Ovary (tissue), 3 donors: ENCODE results near the gene MPRIP.

Experiments
- EP300 ChIP-seq: sonication (generic); formaldehyde crosslinking; IDR thresholded peaks from one replicate; pipeline ENCODE4 v1.6.1; 2017; ENCODE audit warnings: antibody characterized with exemption
- POLR2A ChIP-seq: fragments of 450-650 bp; IDR thresholded peaks from one replicate; pipeline ENCODE4 v1.6.1; 2017; ENCODE audit warnings: antibody characterized with exemption, mild to moderate bottlenecking, moderate library complexity
- TF ChIP-seq, protein P1 (sequence below), 3 donors: fragments of 450-650 bp in 2 of 3; fragments of 200-600 bp in 1 of 3; IDR thresholded peaks; one replicate each; pipeline versions ENCODE4 v1.5.1 to v1.8.0; 2016 to 2022; ENCODE audit warnings: antibody characterized with exemption in 3 of 3, mild to moderate bottlenecking in 1 of 3
- donor health status: DM: no; HTN: no; CAD: no.

DNA sequence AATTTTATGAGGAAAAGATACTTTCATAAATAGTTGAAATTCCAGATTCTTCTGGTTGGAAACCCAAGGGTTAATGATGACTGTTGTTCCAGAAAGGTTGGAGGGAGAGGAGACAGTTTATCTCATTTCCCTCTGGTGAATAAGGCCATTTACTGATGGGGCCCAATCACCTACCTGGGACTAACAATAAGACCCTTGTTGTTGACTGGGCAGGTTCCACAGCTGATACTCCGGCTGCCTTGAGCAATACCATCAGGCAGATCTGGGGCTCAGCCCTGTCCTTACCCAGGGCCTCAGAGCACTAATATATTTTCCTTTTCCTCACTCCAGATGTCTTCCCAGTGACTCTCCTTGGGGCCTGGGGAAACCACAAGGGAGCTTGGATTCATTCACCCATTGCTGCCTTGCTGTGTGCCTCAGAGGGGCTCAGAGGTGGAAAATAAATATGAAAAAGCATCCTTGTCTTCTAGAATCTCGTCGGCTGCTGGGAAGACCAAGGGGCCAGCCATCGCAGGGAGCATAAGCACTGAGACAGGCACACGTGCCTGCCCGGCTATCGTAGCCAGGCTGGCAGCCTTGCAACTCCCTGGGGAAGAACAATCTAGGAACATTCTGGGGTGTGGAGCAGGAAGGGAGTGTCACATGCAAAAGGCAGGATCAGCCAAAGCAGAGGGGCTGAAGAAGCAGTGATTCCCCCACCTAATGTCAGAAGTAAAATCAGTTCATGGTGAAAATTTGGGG is 54.4 kb downstream of the MPRIP start:
- TF ChIP-seq POLR2A (no peak), EP300 (no peak)
- TF ChIP-seq, protein P1, sequence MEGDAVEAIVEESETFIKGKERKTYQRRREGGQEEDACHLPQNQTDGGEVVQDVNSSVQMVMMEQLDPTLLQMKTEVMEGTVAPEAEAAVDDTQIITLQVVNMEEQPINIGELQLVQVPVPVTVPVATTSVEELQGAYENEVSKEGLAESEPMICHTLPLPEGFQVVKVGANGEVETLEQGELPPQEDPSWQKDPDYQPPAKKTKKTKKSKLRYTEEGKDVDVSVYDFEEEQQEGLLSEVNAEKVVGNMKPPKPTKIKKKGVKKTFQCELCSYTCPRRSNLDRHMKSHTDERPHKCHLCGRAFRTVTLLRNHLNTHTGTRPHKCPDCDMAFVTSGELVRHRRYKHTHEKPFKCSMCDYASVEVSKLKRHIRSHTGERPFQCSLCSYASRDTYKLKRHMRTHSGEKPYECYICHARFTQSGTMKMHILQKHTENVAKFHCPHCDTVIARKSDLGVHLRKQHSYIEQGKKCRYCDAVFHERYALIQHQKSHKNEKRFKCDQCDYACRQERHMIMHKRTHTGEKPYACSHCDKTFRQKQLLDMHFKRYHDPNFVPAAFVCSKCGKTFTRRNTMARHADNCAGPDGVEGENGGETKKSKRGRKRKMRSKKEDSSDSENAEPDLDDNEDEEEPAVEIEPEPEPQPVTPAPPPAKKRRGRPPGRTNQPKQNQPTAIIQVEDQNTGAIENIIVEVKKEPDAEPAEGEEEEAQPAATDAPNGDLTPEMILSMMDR (IDR thresholded peaks at IDR 0.05), result no peak
